COR-L47 (cell line): ENCODE measurements around the gene NOTO.

ENCODE experiments used
- DNase-seq: peaks from one replicate; lab custom pipeline; 2025; lab: John Stamatoyannopoulos, UW

NOTO gene

GRCh38 chr2:73257425-73258125 lies 55.2 kb downstream of the NOTO start:
- DNase-seq, result no peak

DNA sequence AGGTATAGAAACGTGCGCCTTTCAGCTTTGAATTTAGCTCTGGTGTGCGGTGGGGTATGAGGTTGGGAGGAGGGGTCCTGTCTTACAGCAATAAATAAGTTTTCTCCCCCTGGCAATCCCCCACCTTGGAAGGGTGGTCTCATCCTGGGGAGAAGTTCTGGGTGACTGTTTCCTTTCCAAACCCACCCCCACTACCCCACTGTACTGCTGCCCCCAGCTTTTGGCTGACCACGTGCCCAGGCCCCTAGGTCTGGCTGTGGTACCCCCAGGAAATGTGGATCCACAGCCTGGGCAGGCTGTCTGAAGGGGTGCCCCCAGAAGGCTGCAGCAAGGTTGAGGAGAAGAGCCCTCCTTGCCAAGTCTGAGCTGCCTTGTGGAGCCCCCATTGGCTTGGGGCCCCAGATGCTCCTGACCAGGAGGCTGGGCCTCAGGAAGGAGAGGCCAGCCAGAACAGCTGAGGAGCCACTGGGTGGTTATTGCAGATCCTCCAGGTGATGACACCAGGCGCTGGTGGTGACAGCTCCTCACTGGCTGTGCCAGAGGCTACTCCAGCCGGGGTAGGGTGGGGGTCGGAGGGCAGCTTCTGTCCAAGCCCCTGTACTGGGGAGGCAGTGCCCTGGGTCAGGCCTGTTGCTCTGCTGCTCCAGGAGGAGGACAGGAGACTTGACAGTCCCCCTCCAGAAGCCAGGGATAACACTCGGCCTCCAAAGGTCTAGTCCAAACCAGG lies 56.0 kb downstream of the NOTO start:
- no peak for DNase-seq

DNA sequence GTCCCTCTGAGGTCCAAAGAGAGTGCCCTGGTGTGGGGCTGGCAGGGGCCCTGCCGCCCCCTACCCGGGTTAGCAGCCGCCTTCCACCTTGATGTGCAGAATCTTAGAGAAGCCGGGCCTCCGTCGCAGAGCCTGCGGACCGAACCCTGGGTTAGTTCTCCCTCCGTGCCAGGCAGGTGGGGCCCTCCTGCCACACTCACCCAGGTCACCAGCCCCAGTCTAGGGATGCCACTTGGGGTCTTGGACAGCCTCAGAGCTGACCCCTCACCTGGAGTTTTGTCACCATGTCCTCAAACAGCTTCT lies 56.5 kb downstream of the NOTO start:
- DNase-seq, result no peak

GRCh38 chr2:73259276-73259675 lies 56.9 kb downstream of the NOTO start:
- DNase-seq, result no peak

DNA sequence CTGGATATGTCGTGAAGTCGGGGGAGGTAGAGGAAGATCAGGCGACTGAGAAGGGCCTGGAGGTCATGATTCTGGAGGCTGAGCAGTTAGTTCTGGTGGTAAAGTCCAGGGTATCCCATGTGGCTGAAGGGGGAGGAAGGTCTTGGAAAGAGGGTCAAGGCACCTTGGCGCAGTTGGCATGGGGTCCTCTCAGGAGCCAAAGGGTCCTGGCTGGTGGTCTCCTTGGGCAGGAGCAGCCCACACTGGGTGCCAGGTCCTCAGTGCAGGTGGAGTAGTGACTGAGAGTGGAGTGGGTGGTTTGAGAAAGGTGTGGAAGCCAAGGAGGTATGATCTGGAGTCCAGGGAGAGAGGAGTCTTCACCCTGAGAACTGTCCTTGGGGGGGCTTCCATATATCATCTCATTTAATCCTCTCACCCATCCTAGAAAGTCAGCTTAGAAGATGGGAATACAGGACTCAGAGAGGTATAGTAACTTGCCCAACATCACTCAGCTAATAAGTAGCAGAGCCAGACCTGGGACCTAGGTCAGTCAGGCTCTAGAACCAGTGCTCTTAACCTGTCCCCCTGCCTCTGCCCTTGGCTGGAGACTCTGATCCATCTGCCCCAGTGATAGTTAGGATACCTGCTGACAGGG lies 57.4 kb downstream of the NOTO start:
- no peak for DNase-seq

GRCh38 chr2:73260338-73260984 lies 58.1 kb downstream of the NOTO start:
- DNase-seq, result no peak
